ENCODE measurements around the gene PRR22. TPM values are rescaled to one million over a fixed set of nuclear protein-coding genes. Genes with fewer than 3 reads are reported as not detected.

The PRR22 gene
- total RNA-seq, 2 experiments from 2014 or later: 14.1 to 14.3 TPM

GRCh38 chr19:5804516-5805461 lies 20.2 kb upstream of the PRR22 start, which contains the start of gene NRTN:
Gene NRTN, plus strand, starts transcription at chr19:5805067. Its CDS starts 19,099 bp downstream, at chr19:5824166.
- peaks cover 35% of the 10 kb centered on the region for H3K27me3 Mint-ChIP-seq
- no peaks in the 10 kb centered on the region for H3K36me3 Mint-ChIP-seq
- peaks cover 19% of the 10 kb centered on the region for H3K4me1 Mint-ChIP-seq
- DNase-seq: peak; percentile 57
- peak within 1 kb of the TSS; percentile 68 for H3K4me3 Mint-ChIP-seq
- H3K9me3 Mint-ChIP-seq: no peaks in the 10 kb centered on the region
- H3K27ac Mint-ChIP-seq: peak within 1 kb of the TSS; percentile 34

- H3K4me3 Mint-ChIP-seq: peak overlapping the region; percentile 68
- H3K27me3 Mint-ChIP-seq: peaks cover 43% of the 10 kb centered on the region
- peak; percentile 99 for DNase-seq
- H3K36me3 Mint-ChIP-seq: no peaks in the 10 kb centered on the region
- peaks cover 19% of the 10 kb centered on the region for H3K4me1 Mint-ChIP-seq
- no peaks in the 10 kb centered on the region for H3K9me3 Mint-ChIP-seq
- H3K27ac Mint-ChIP-seq: peak overlapping the region; percentile 54
Measured at GRCh38 chr19:5803752-5804515, 19.4 kb upstream of the PRR22 start.

GRCh38 chr19:5803441-5803751 lies 18.9 kb upstream of the PRR22 start:
- Mint-ChIP-seq H3K27me3 (peaks cover 48% of the 10 kb centered on the region), H3K36me3 (no peaks in the 10 kb centered on the region), H3K4me1 (peaks cover 19% of the 10 kb centered on the region), H3K4me3 (peak overlapping the region; percentile 60), H3K27ac (peak overlapping the region; percentile 54), H3K9me3 (no peaks in the 10 kb centered on the region)
- no peak for DNase-seq

GRCh38 chr19:5801796-5802619 lies 17.5 kb upstream of the PRR22 start:
- peak; percentile 40 for DNase-seq
- no peaks in the 10 kb centered on the region for H3K9me3 Mint-ChIP-seq
- peaks cover 19% of the 10 kb centered on the region for H3K4me1 Mint-ChIP-seq
- peaks cover 56% of the 10 kb centered on the region for H3K27me3 Mint-ChIP-seq
- H3K27ac Mint-ChIP-seq: no peak overlapping the region
- H3K4me3 Mint-ChIP-seq: peak overlapping the region; percentile 52
- H3K36me3 Mint-ChIP-seq: no peaks in the 10 kb centered on the region

- Mint-ChIP-seq H3K36me3 (no peaks in the 10 kb centered on the region), H3K27ac (no peak overlapping the region), H3K4me1 (peaks cover 19% of the 10 kb centered on the region), H3K9me3 (no peaks in the 10 kb centered on the region), H3K4me3 (no peak overlapping the region), H3K27me3 (peaks cover 60% of the 10 kb centered on the region)
- no peak for DNase-seq
Measured at GRCh38 chr19:5800361-5801270, 16.1 kb upstream of the PRR22 start.

GRCh38 chr19:5799247-5800241 lies 15.0 kb upstream of the PRR22 start:
- Mint-ChIP-seq H3K36me3 (no peaks in the 10 kb centered on the region), H3K27me3 (peaks cover 56% of the 10 kb centered on the region), H3K4me1 (peaks cover 19% of the 10 kb centered on the region), H3K4me3 (no peak overlapping the region), H3K27ac (no peak overlapping the region), H3K9me3 (no peaks in the 10 kb centered on the region)
- DNase-seq: no peak

- Mint-ChIP-seq H3K36me3 (no peaks in the 10 kb centered on the region), H3K27me3 (peaks cover 51% of the 10 kb centered on the region), H3K27ac (no peak overlapping the region), H3K4me3 (no peak overlapping the region), H3K9me3 (no peaks in the 10 kb centered on the region), H3K4me1 (peaks cover 10% of the 10 kb centered on the region)
- no peak for DNase-seq
Measured at GRCh38 chr19:5798244-5798643, 13.7 kb upstream of the PRR22 start.

- H3K4me1 Mint-ChIP-seq: no peaks in the 10 kb centered on the region
- H3K4me3 Mint-ChIP-seq: no peak overlapping the region
- H3K9me3 Mint-ChIP-seq: no peaks in the 10 kb centered on the region
- peaks cover 5% of the 10 kb centered on the region for H3K36me3 Mint-ChIP-seq
- no peak overlapping the region for H3K27ac Mint-ChIP-seq
- peaks cover 32% of the 10 kb centered on the region for H3K27me3 Mint-ChIP-seq
- no peak for DNase-seq
Measured at GRCh38 chr19:5795382-5795919, 10.9 kb upstream of the PRR22 start.

- Mint-ChIP-seq H3K4me3 (no peak overlapping the region), H3K9me3 (no peaks in the 10 kb centered on the region), H3K27ac (no peak overlapping the region), H3K4me1 (peaks cover 7% of the 10 kb centered on the region), H3K27me3 (peaks cover 16% of the 10 kb centered on the region), H3K36me3 (peaks cover 17% of the 10 kb centered on the region)
- no peak for DNase-seq
Measured at GRCh38 chr19:5793188-5793587, 8.6 kb upstream of the PRR22 start.

- H3K9me3 Mint-ChIP-seq: no peaks in the 10 kb centered on the region
- no peak for DNase-seq
- peaks cover 7% of the 10 kb centered on the region for H3K4me1 Mint-ChIP-seq
- H3K4me3 Mint-ChIP-seq: no peak overlapping the region
- H3K27me3 Mint-ChIP-seq: peaks cover 10% of the 10 kb centered on the region
- H3K27ac Mint-ChIP-seq: no peak overlapping the region
- peaks cover 21% of the 10 kb centered on the region for H3K36me3 Mint-ChIP-seq
Measured at GRCh38 chr19:5792224-5792623, 7.7 kb upstream of the PRR22 start.

- peaks cover 5% of the 10 kb centered on the region for H3K27me3 Mint-ChIP-seq
- peak within 1 kb of the TSS; percentile 97 for H3K4me3 Mint-ChIP-seq
- H3K36me3 Mint-ChIP-seq: peaks cover 32% of the 10 kb centered on the region
- peak within 1 kb of the TSS; percentile 100 for H3K27ac Mint-ChIP-seq
- DNase-seq: peak; percentile 96
- H3K4me1 Mint-ChIP-seq: peaks cover 7% of the 10 kb centered on the region
- H3K9me3 Mint-ChIP-seq: no peaks in the 10 kb centered on the region
Measured at GRCh38 chr19:5790559-5791520, 6.3 kb upstream of the PRR22 start, which contains the start of gene DUS3L. Gene DUS3L, minus strand, starts transcription at chr19:5791163. Its CDS starts 22 bp downstream, at chr19:5791141.

Data from activated naive CD8-positive, alpha-beta T cell treated with anti-CD3 and anti-CD28 coated beads for 36 hours (primary cell).